ENCODE results near the gene PSME3. TPM values are rescaled to one million over a fixed set of nuclear protein-coding genes. Genes with fewer than 3 reads are reported as not detected.

Gene PSME3
- total RNA-seq, 4 donors from 2014 or later = 78.3 to 119 (median 85.4) TPM

DNA sequence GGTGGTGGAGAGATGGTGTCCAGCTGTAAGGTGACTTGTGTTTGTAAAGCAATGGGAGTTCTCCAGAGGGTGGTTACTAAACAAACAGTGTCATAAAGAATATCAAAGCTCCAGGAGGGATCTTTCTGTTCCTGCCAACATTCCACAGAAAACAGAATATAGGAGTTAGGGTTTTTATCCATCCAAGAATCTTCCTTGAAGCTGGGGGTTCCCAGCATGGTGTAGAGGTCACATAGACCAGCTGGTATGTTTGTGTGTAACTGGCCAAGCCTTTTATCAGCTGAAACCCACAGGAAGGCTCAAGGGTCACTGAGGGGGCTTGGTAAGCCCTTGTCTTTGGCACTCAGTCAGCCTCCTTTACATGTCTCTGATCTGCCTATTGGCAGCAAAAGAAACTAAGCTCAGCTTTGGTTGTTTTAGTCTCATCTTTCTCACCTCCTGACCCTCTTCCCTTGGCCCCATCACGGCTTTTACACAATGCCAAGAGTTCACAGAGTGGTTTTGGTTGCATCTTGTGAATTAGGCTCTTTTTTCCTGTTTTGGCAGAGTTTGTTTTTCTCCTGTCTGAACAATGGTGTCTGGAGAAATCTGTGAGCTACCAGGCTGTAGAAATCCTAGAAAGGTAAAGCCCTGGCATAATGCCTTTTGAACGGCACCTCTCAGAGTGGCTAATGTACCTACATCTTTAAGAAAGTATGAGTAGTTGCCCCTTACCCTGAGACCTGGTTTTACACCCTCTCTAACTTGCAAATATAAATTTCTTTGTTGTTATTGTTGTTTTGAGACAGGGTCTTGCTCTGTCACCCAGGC is 29.9 kb upstream of the PSME3 start:
- no peak for TF ChIP-seq POLR2A (IDR thresholded peaks at IDR 0.05)
- TF ChIP-seq, protein P1, sequence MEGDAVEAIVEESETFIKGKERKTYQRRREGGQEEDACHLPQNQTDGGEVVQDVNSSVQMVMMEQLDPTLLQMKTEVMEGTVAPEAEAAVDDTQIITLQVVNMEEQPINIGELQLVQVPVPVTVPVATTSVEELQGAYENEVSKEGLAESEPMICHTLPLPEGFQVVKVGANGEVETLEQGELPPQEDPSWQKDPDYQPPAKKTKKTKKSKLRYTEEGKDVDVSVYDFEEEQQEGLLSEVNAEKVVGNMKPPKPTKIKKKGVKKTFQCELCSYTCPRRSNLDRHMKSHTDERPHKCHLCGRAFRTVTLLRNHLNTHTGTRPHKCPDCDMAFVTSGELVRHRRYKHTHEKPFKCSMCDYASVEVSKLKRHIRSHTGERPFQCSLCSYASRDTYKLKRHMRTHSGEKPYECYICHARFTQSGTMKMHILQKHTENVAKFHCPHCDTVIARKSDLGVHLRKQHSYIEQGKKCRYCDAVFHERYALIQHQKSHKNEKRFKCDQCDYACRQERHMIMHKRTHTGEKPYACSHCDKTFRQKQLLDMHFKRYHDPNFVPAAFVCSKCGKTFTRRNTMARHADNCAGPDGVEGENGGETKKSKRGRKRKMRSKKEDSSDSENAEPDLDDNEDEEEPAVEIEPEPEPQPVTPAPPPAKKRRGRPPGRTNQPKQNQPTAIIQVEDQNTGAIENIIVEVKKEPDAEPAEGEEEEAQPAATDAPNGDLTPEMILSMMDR (IDR thresholded peaks at IDR 0.05) = no peak
- no peak overlapping the region for H3K27ac ChIP-seq
- peaks cover 0 to 6% of the 10 kb centered on the region in 2 donors for H3K4me1 ChIP-seq

DNA sequence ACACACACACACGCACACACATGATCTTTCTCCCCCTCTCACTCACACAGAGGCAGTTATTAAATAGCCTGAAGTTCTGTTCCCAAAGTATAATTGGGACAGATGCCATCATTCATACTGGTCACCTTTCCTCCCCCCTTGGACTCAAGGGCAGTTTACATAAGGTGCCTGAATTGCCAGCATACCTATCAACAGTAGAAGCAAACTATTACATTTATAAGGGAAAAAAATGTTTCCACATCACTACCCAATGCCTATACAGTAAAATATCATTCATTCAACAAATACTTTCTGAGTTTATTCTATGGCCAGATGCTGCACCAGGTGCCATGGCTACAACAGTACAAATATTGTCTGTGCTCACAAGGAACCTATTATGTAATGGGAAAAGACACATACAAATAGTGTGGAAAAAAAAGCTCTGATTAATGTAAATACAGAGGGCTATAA is 28.3 kb upstream of the PSME3 start:
- DNase-seq = no peak
- Histone ChIP-seq H3K9me3 (no peaks in the 10 kb centered on the region), H3K36me3 (peaks cover 0 to 3% of the 10 kb centered on the region in 2 donors), H3K27me3 (no peaks in the 10 kb centered on the region), H3K4me3 (replicated peaks in 1 of 3) (no peak overlapping the region), H3K27ac (no peak overlapping the region), H3K4me1 (no peaks in the 10 kb centered on the region)
- TF ChIP-seq POLR2A (IDR thresholded peaks at IDR 0.05) = no peak
- TF ChIP-seq, protein P1 (IDR thresholded peaks at IDR 0.05) = no peak
- intact Hi-C loops (cut with DNase I) = no loop called here
- 94 to 97% methylated on average over 1 of the region's 1 CpG for WGBS, 2 donors

More for the DNA sequence above, 29.9 kb upstream of the PSME3 start:
- intact Hi-C loops (cut with DNase I) = no loop called here
- DNase-seq = no peak
- Histone ChIP-seq H3K27me3 (no peaks in the 10 kb centered on the region), H3K4me3 (replicated peaks in 1 of 3) (no peak overlapping the region), H3K9me3 (no peaks in the 10 kb centered on the region), H3K36me3 (no peaks in the 10 kb centered on the region)
- 33 to 37% methylated on average over 2 of the region's 2 CpGs for WGBS, 2 donors

DNA sequence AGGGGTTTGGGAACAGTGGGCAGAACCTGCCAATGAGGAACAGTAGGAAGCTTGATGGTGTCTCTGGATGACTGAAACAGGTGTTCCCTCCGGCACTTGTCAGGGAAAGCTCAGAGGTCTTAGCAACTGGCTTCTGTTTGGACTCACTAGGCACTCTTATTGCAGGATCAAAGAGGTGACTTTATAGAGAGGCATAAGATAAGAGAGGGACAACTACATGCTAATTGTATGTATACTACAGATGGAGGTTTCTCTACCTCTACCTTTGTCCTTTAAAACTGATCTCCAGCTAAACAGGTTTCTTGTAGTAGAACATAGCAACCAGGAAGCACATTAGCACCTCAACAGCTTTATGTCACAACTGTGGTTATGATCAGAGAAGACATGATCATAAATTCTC is 26.9 kb upstream of the PSME3 start:
- DNase-seq = no peak
- no peak overlapping the region for H3K27ac ChIP-seq
- peaks cover 11 to 14% of the 10 kb centered on the region in 2 donors for H3K36me3 ChIP-seq
- H3K4me1 ChIP-seq = no peaks in the 10 kb centered on the region
- TF ChIP-seq, protein P1 (IDR thresholded peaks at IDR 0.05) = no peak
- TF ChIP-seq POLR2A (IDR thresholded peaks at IDR 0.05) = no peak
- 92 to 93% methylated on average over 1 of the region's 1 CpG for WGBS, 2 donors
- H3K27me3 ChIP-seq = no peaks in the 10 kb centered on the region
- intact Hi-C loops (cut with DNase I) = no loop called here
- H3K4me3 ChIP-seq (replicated peaks in 1 of 3) = no peak overlapping the region
- no peaks in the 10 kb centered on the region for H3K9me3 ChIP-seq

DNA sequence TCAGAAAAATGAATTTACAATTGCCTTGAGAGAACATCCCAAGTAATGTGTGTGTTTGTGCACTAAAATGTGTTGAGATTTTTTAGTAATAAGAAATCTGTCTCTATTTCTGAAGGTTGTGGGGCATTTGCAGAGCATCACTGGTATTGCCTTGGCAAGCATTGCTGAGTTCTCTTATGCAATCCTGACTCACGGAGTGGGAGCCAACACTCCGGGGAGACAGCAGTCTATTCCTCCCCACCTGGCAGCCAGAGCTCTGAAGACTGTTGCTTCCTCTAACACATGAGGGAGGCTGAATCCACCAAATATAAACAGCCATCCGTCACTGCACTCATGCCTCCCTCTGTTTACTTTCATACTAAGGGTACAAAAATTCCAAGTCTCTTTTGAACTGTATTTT is 23.9 kb upstream of the PSME3 start:
- no peak overlapping the region for H3K27ac ChIP-seq
- DNase-seq = no peak
- no peaks in the 10 kb centered on the region for H3K27me3 ChIP-seq
- H3K4me3 ChIP-seq (replicated peaks in 1 of 3) = no peak overlapping the region
- intact Hi-C loops (cut with DNase I) = no loop called here
- H3K9me3 ChIP-seq = no peaks in the 10 kb centered on the region
- TF ChIP-seq, protein P1 (IDR thresholded peaks at IDR 0.05) = no peak
- 46 to 81% methylated on average over 3 of the region's 3 CpGs for WGBS, 2 donors
- H3K36me3 ChIP-seq = peaks cover 23 to 31% of the 10 kb centered on the region in 2 donors
- H3K4me1 ChIP-seq = no peaks in the 10 kb centered on the region

DNA sequence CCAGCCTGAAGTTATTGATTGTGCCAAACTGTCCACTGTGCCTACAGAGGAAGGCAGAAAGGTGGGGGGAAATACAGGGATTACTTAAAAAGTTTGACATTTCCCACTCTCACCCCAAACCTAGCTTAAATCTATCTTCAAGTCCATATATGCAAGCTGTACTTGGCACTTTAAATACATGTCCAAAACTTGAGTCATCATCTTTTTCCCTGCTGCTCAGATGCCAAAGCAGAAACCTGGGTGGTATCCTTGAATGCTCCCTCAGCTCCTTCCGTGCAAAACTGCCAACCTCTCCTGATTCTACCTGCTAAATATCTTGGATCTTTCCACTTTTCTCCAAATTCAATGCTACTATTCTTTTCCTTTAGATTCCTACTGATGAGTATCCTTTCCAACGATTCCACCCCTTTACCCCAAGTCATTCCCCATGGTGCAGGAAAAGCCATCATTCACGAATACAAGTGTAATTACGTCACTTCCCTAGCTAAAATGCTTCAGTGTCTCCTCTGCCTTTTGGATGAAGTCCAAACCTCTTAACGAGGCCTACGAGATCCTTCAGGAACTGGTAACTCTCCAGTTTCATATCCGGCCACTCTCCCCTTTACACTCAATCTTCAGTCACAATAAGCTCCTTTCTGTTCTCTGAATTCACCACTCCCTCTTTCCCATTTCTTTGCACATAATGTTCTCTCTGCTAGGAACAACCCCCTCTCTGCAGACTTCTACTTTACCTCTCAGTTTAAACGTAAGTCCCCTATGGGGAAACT is 18.4 kb upstream of the PSME3 start:
- intact Hi-C loops (cut with DNase I) = no loop called here
- 33 to 37% methylated on average over 8 of the region's 8 CpGs for WGBS, 2 donors
- H3K9me3 ChIP-seq = no peaks in the 10 kb centered on the region
- no peak overlapping the region for H3K4me3 ChIP-seq (replicated peaks in 1 of 3)
- peaks cover 67 to 69% of the 10 kb centered on the region in 2 donors for H3K36me3 ChIP-seq
- peak overlapping the region in 2 of 3 donors; percentile 12 to 49 for H3K27ac ChIP-seq
- DNase-seq = peak; percentile 15
- H3K4me1 ChIP-seq = peaks cover 0 to 5% of the 10 kb centered on the region in 2 donors
- no peaks in the 10 kb centered on the region for H3K27me3 ChIP-seq
- no peak for TF ChIP-seq POLR2A (IDR thresholded peaks at IDR 0.05)
- TF ChIP-seq, protein P1 (IDR thresholded peaks at IDR 0.05) = no peak
